Omental fat pad (tissue), 4 donors: ENCODE results near the gene COL6A1. TPM values are rescaled to one million over a fixed set of nuclear protein-coding genes. Genes with fewer than 3 reads are reported as not detected.

ENCODE experiments used
- ATAC-seq: fragments of 150-250 bp; one replicate; pipeline ENCODE4 v1.9.1; 2016; ENCODE audit warnings: mild to moderate bottlenecking, moderate library complexity; ENCODE audit not compliant: low FRiP score
- DNase-seq: peaks from one replicate; pipeline ENCODE4 v3.0.0-alpha.2; 2019; ENCODE audit warnings: low spot score
- total RNA-seq, 4 donors: library from RNA; depleted of rRNA; stranded (reverse); fragments of >200 nt; gene quantifications; one replicate each; pipeline ENCODE4 v1.1.0, GENCODE V29; 2016
- TF ChIP-seq, protein P1 (sequence below), 3 donors: fragments of 450-650 bp; IDR thresholded peaks; one replicate each; pipeline ENCODE4 v1.5.1; 2016 to 2017; ENCODE audit warnings: antibody characterized with exemption in 3 of 3, mild to moderate bottlenecking in 3 of 3, moderate library complexity in 2 of 3

COL6A1 gene
- total RNA-seq, 4 donors from 2014 or later = 410 to 1,024 (median 521) TPM

DNA sequence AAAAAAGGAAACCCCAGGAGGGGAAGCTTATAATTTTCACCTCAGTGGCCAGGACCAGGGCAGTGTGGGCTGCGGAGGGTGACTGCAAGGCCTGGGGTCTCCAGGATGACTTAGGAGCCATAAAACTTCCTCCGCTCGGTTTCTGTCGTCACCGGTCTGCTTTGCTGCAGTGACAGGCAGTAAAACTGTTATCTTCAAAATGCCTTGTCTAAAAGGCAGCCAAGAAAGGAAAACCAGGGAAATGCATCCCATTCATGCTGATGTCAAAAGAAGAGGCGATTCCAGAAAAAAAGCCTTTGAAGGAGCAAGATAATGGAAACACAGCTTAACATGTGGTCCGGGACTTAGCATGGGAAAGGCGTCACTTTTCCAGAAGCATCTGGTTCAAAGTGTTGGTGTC, 42.0 kb downstream of the COL6A1 start:
- DNase-seq = no peak
- TF ChIP-seq, protein P1, sequence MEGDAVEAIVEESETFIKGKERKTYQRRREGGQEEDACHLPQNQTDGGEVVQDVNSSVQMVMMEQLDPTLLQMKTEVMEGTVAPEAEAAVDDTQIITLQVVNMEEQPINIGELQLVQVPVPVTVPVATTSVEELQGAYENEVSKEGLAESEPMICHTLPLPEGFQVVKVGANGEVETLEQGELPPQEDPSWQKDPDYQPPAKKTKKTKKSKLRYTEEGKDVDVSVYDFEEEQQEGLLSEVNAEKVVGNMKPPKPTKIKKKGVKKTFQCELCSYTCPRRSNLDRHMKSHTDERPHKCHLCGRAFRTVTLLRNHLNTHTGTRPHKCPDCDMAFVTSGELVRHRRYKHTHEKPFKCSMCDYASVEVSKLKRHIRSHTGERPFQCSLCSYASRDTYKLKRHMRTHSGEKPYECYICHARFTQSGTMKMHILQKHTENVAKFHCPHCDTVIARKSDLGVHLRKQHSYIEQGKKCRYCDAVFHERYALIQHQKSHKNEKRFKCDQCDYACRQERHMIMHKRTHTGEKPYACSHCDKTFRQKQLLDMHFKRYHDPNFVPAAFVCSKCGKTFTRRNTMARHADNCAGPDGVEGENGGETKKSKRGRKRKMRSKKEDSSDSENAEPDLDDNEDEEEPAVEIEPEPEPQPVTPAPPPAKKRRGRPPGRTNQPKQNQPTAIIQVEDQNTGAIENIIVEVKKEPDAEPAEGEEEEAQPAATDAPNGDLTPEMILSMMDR (IDR thresholded peaks at IDR 0.05) = no peak
- ATAC-seq = no peak

DNA sequence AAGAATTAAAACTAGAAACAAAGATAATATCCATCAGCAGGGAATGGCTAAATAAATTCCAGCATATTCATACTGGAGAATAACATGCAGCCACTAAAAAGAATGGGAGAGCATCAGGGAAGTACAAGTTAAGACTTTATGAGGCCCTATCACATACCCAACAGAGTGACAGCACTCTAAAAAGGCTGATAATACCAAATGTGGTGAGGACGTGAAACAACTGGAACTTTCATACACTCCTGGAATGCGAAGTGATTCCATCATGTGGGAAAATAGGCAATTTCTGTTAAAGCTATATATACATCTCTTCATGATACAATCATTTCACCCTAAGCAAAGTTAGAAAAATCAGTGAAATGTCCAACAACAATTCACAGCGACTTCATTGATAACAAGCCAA, 42.6 kb downstream of the COL6A1 start:
- TF ChIP-seq, protein P1 (IDR thresholded peaks at IDR 0.05) = no peak
- no peak for ATAC-seq
- DNase-seq = no peak

DNA sequence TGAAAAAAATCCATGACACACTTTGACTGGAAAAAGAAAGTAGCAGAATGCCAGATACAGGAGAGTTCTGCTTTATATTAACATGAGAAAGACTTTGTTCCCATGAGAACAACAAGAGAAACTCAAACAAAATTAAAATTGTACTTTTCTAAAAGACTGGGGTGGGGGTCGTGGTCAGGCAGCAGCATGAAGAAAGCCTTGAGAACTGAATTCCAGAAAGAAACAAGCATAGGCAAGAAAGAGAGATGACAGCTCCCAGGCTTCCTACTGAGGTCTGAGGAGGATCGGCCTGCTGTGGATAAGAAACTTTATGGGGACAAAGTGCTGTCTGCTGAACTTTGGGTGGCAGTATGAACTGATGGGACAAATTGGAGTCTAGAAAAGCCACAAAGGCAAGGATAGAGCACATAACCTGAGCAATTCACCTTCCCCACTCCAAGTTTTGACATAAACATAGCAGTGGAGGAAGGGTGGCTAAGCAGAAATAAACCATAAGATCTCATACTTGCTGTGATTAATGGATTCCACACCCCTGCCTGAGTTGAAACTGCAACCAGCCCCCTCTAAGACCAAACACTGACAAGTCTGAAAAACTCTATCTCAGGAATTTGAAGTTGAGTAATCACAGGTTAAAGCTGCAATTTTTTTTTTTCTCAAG, 43.7 kb downstream of the COL6A1 start:
- TF ChIP-seq, protein P1 (IDR thresholded peaks at IDR 0.05) = no peak
- no peak for DNase-seq
- peak; percentile 56 for ATAC-seq

DNA sequence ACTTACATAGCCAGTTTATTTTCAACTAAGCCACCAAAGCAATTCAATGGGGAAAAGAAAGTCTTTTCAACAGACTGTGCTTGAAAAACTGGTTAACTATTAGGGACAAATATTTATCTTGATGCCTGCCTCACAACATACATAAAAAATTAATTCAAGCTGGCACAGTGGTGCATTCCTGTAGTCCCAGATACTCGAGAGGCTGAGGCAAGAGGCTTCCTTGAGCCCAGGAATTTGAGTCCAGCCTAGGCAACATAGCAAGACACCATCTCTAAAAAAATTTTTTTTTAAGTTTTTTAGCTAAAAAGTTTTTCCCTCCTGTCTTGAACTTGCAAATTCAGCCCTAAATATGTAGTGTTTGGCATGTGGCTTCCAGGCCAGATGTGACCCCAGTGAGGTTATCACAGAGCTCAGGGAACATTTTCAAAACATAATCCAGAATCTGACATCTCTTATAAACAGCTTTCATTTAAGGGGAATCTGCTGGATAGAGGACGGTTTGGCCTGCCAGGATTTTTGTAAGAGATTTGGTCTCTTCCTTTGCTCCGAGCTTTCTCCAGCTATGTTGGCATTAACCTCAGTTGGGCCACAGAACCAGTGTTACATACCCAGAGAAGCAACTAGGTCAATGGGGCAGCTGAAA, 46.4 kb downstream of the COL6A1 start:
- DNase-seq (no peak), ATAC-seq (peak; percentile 43)
- TF ChIP-seq, protein P1 (IDR thresholded peaks at IDR 0.05) = no peak

DNA sequence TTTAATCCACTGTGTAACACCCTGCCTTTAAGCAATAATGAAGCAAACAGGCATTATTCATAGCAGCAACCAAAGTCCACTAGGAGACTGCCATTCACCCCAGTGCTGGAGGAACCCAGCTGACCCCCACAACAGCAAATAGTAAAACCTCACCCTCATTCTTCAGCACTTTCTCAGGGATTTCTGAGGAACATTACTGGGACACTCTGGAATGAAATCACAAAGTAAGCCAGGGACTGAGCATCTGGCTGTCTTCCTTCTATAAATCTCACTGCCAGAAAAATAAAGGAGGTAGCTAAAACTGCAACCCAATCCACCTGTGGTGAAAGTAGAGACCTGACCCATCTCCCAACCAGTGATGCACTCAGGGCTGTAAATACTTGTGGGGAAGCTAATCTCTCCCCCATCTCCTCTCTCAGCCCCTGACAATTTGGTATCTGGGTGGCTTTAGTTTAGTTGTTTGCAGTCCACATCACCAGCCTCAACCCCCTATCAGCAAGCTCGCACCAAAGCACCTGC, 47.1 kb downstream of the COL6A1 start:
- DNase-seq = no peak
- TF ChIP-seq, protein P1 (IDR thresholded peaks at IDR 0.05) = no peak
- ATAC-seq = peak; percentile 75

DNA sequence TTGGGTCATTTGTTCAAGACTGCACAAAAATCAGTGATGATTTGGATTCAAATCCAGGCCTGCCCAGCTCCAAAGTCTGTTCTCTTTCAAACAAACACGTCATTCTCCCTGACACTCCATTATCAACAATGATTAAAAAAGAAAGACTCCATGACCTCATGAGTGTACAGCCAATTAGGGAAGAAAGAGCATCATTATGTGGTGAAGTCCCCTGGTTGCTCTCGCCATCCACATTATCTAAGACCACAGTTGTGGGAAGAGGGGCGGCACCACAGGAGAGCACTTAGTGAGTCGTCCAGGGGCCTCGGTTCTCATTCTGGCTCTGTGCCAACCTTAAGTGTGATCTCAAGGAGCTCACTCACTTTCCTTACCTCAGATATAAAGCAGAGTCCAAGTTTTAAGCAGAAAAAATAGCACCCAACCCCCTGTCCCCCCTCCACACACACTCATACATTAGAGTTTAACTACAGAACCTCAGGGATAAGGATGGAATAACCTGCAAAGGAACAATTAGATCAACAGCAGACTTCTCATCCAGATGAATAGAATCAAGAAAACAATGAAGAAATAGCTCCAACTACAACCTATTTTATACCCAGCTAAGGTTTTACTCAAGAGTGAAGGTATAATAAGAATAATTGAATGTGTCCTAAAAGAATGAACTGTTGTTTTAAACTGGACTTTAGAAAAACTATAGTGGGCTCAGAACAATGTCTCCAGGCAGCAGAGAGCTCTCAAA, 47.8 kb downstream of the COL6A1 start:
- ATAC-seq (no peak), DNase-seq (no peak)
- TF ChIP-seq, protein P1 (IDR thresholded peaks at IDR 0.05) = no peak
